ENCODE results near the gene GRAMD2B. TPM values are rescaled to one million over a fixed set of nuclear protein-coding genes. Genes with fewer than 3 reads are reported as not detected.

GRAMD2B gene
- total RNA-seq, 1 donor from 2014 or later: 15.0 TPM

GRCh38 chr5:126543009-126543408, 119.8 kb downstream of the GRAMD2B start:
- H3K27me3 Mint-ChIP-seq (ENCODE audit: low read depth): no peaks in the 10 kb centered on the region
- peaks cover 19% of the 10 kb centered on the region for H3K36me3 Mint-ChIP-seq
- no peaks in the 10 kb centered on the region for H3K9me3 Mint-ChIP-seq
- no peak for DNase-seq (ENCODE audit: low spot score in 2 of 2, unreplicated experiment in 2 of 2)
- TF ChIP-seq, protein P1, sequence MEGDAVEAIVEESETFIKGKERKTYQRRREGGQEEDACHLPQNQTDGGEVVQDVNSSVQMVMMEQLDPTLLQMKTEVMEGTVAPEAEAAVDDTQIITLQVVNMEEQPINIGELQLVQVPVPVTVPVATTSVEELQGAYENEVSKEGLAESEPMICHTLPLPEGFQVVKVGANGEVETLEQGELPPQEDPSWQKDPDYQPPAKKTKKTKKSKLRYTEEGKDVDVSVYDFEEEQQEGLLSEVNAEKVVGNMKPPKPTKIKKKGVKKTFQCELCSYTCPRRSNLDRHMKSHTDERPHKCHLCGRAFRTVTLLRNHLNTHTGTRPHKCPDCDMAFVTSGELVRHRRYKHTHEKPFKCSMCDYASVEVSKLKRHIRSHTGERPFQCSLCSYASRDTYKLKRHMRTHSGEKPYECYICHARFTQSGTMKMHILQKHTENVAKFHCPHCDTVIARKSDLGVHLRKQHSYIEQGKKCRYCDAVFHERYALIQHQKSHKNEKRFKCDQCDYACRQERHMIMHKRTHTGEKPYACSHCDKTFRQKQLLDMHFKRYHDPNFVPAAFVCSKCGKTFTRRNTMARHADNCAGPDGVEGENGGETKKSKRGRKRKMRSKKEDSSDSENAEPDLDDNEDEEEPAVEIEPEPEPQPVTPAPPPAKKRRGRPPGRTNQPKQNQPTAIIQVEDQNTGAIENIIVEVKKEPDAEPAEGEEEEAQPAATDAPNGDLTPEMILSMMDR (IDR thresholded peaks at IDR 0.05; ENCODE audit: unreplicated experiment): no peak
- no peak overlapping the region for H3K4me3 Mint-ChIP-seq
- peaks cover 11% of the 10 kb centered on the region for H3K4me1 Mint-ChIP-seq
- no peak overlapping the region for H3K27ac Mint-ChIP-seq

DNA sequence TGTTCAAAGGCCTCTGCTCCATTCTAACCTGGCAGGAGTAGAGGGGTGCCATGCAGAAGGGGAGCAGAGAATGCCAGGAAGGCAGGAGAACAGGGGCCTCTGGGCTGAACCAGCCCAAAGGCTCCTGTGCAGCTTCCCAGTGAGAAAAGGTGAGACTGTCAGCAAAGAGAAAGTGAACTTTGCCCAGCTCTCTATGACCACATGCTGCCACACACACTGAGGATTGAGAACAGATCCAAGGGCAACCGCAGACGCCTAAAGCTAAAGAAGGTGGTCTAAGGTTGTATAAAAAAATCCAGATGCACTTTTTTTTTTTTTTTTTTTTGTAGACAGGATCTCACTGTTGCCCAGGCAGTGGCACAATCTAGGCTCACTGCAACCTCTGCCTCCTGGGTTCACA, 120.5 kb downstream of the GRAMD2B start:
- H3K9me3 Mint-ChIP-seq: no peaks in the 10 kb centered on the region
- H3K27me3 Mint-ChIP-seq (ENCODE audit: low read depth): no peaks in the 10 kb centered on the region
- H3K4me1 Mint-ChIP-seq: peaks cover 5% of the 10 kb centered on the region
- DNase-seq (ENCODE audit: low spot score in 2 of 2, unreplicated experiment in 2 of 2): no peak
- TF ChIP-seq, protein P1 (IDR thresholded peaks at IDR 0.05; ENCODE audit: unreplicated experiment): no peak
- peaks cover 20% of the 10 kb centered on the region for H3K36me3 Mint-ChIP-seq
- H3K27ac Mint-ChIP-seq: no peak overlapping the region
- H3K4me3 Mint-ChIP-seq: no peak overlapping the region

Other genes with a start within 250 kb of the GRAMD2B start
- 111 to 119 TPM (median 111 TPM) in 3 replicates for gene ALDH7A1, start 171.8 kb downstream of the GRAMD2B start, total RNA-seq
- 36.8 to 47.3 TPM (median 42.8 TPM) in 3 replicates for gene PHAX, start 177.5 kb downstream of the GRAMD2B start, total RNA-seq